ENCODE data around the gene PNPLA6.
"Not testable (repeated sequence)": the region's sequence is repeated elsewhere in the genome, so short reads cannot be mapped to it uniquely, and the experiment has no call there.

The PNPLA6 gene

GRCh38 chr19:7533281-7533885 is 2.1 kb upstream of the PNPLA6 start:
- no peaks in the 10 kb centered on the region; the same call in 1 of the 2 replicates for H3K36me3 ChIP-seq (ENCODE audit: control insufficient read depth, insufficient read depth, low read length)
- TF ChIP-seq CTCF (IDR thresholded peaks at IDR 0.05; ENCODE audit: insufficient read depth, low read length, poor library complexity, severe bottlenecking), result no peak
- DNase-seq (ENCODE audit: extremely low read depth, insufficient read length), result no peak
- peak overlapping the region; percentile 96 for H3K4me3 ChIP-seq (replicated peaks; ENCODE audit: low read depth, low read length)
- H3K27me3 ChIP-seq (replicated peaks; ENCODE audit: control insufficient read depth, insufficient read depth, low read length), result no peaks in the 10 kb centered on the region

- TF ChIP-seq CTCF (IDR thresholded peaks at IDR 0.05; ENCODE audit: insufficient read depth, low read length, poor library complexity, severe bottlenecking), result no peak
- Histone ChIP-seq H3K4me3 (replicated peaks; ENCODE audit: low read depth, low read length) (peak overlapping the region; percentile 96), H3K36me3 (ENCODE audit: control insufficient read depth, insufficient read depth, low read length) (no peaks in the 10 kb centered on the region), H3K27me3 (replicated peaks; ENCODE audit: control insufficient read depth, insufficient read depth, low read length) (no peaks in the 10 kb centered on the region)
- DNase-seq (ENCODE audit: extremely low read depth, insufficient read length), result peak; percentile 83
Measured at GRCh38 chr19:7533925-7534480, 1.5 kb upstream of the PNPLA6 start.

GRCh38 chr19:7534531-7535046 is 928 bp upstream of the PNPLA6 start:
- peak; percentile 24 for TF ChIP-seq CTCF (IDR thresholded peaks at IDR 0.05; ENCODE audit: insufficient read depth, low read length, poor library complexity, severe bottlenecking)
- peak overlapping the region; percentile 96 for H3K4me3 ChIP-seq (replicated peaks; ENCODE audit: low read depth, low read length)
- DNase-seq (ENCODE audit: extremely low read depth, insufficient read length), result no peak
- no peaks in the 10 kb centered on the region for H3K36me3 ChIP-seq (ENCODE audit: control insufficient read depth, insufficient read depth, low read length)
- H3K27me3 ChIP-seq (replicated peaks; ENCODE audit: control insufficient read depth, insufficient read depth, low read length), result no peaks in the 10 kb centered on the region

- Histone ChIP-seq H3K4me3 (replicated peaks; ENCODE audit: low read depth, low read length) (peak overlapping the region; percentile 96), H3K36me3 (ENCODE audit: control insufficient read depth, insufficient read depth, low read length) (peaks cover 7% of the 10 kb centered on the region), H3K27me3 (replicated peaks; ENCODE audit: control insufficient read depth, insufficient read depth, low read length) (no peaks in the 10 kb centered on the region)
- DNase-seq (ENCODE audit: extremely low read depth, insufficient read length), result no peak
- no peak for TF ChIP-seq CTCF (IDR thresholded peaks at IDR 0.05; ENCODE audit: insufficient read depth, low read length, poor library complexity, severe bottlenecking)
Measured at GRCh38 chr19:7535998-7536695, 630 bp downstream of the PNPLA6 start.

GRCh38 chr19:7538990-7539389 is 3.5 kb downstream of the PNPLA6 start:
- H3K4me3 ChIP-seq (replicated peaks; ENCODE audit: low read depth, low read length); H3K27me3 ChIP-seq (replicated peaks; ENCODE audit: control insufficient read depth, insufficient read depth, low read length); DNase-seq (ENCODE audit: extremely low read depth, insufficient read length): not testable (repeated sequence)
- H3K36me3 ChIP-seq (ENCODE audit: control insufficient read depth, insufficient read depth, low read length), result peaks cover 16% of the 10 kb centered on the region

- Histone ChIP-seq H3K36me3 (ENCODE audit: control insufficient read depth, insufficient read depth, low read length) (peaks cover 16% of the 10 kb centered on the region), H3K4me3 (replicated peaks; ENCODE audit: low read depth, low read length) (no peak overlapping the region), H3K27me3 (replicated peaks; ENCODE audit: control insufficient read depth, insufficient read depth, low read length) (no peaks in the 10 kb centered on the region)
- DNase-seq (ENCODE audit: extremely low read depth, insufficient read length), result no peak
- TF ChIP-seq CTCF (IDR thresholded peaks at IDR 0.05; ENCODE audit: insufficient read depth, low read length, poor library complexity, severe bottlenecking), result no peak
Measured at GRCh38 chr19:7539827-7540425, 4.4 kb downstream of the PNPLA6 start.
